NCI-H2196 treated with DMSO at 0.1 percent for 48 hours (cell line): ENCODE data around the gene ZNF33B.
"Not testable (repeated sequence)": the region's sequence is repeated elsewhere in the genome, so short reads cannot be mapped to it uniquely, and the experiment has no call there.

Experiments
- DNase-seq: peaks from one replicate; lab custom pipeline; 2025; ENCODE audit not compliant: unreplicated experiment; lab: John Stamatoyannopoulos, UW

ZNF33B gene

DNA sequence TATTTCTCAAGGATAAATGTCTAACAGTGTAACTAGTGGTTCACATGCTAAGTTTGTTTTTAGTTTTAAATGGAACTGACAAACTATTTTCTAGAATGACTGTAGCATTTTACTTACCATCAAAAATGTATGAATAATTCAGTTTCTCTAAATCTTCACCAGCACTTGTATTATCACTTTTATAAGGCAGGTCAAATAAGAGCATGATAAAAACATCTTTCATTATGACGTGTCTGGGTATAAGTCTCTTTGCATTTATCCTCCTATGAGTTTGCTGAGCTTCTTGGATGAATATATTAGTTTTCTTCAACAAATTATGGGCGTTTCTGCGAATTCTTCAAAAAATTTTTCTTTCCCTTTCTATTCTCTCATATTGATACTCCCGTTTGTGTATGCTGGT, 19.9 kb downstream of the ZNF33B start:
- no peak for DNase-seq

DNA sequence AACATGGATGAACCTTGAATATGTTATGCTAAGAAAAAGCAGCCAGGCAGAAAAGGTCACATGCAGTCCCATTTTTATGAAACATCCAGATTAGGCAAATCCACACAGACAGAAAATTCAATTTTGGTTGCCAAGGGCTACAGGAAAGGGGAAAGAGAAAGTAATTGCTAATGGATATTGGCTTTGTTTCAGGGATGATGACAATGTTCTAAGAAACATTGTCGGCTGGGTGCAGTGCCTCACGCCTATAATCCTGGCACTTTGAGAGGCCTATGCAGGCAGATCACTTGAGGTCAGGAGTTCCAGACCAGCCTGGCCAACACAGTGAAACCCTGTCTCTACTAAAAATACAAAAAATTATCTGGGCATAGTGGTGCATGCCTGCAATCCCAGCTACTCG, 23.0 kb downstream of the ZNF33B start:
- DNase-seq: no peak

DNA sequence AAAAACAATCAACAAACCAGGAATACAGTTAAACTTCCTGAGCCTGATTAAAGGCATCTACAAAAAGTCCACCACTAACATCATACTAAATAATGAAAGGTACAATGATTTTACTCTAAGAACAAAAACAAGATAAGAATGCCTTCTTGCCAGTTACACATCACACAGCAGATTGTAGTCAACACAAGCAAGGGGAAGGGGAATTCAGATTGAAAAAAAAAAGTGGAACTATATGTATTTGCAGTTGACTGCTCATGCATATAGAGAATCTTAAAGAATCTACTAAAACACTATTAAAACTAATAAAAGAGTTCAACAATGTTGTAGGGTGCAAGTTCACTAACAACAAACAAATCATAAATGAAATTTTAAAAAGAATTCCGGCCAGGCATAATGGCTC, 28.5 kb downstream of the ZNF33B start:
- no peak for DNase-seq

DNA sequence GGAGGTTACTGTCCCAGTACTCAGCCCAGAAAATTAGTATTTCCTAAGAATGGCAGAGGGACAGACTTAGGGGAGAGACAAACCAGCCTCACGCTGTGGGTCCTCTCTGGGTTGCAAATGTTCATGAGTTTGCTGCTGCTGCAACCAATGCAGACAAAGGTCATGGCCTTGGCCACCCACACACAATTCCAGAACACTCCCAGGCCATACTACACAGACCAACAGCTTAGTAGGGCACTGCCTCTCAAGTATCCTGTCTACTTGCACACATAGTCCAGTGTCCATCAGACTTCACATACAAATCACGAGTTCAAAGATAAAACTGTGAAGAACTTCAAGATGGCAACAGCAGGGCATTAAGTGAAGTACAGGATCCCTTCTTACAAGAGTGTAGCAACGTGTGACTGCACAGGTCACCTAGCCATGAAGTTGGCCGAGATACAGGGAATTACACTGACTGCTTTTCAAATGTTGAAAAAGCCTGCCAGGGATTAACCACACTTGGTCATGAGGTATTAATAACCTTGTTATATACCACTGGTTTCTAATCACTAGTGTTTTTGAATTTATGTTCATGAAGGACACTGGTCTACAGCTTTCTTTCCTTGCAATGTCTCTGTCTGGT, 40.0 kb downstream of the ZNF33B start:
- no peak for DNase-seq

DNA sequence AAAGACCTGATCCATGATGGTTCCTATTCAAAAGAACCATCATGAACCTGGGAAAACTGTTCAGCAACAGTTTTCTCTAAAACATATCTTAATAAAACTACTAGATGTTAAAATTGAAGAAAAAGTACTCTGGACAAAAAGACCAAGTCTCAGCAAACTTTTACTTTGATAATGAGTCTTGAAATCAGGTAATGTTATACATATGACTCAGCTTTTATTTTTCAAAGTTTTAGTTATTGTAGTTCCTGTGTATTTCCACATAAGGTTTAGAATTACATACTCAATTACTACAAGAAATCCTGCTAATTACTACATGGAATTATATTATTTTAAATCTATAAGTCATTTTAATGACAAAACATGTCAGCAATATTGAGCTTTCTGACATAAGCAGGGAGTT, 42.2 kb downstream of the ZNF33B start:
- no peak for DNase-seq

DNA sequence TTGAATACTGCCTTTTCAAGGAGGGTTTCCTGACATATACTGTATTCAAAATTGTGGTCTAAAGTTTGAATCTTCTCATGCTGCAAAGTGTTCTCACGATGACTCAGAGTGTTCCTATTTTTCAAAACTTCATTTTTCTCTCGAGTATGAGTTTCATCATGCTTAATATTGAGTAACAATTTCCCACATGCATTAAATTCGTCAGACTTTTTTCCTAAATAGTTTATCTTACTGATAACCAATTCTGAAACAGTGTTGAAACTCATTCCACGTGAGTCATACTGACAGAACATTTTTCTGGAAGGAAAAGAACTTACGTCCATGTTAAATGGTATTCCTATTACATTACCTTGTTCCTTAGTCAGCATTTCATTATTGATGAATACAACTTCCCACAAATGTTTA, 44.1 kb downstream of the ZNF33B start:
- DNase-seq: no peak

DNA sequence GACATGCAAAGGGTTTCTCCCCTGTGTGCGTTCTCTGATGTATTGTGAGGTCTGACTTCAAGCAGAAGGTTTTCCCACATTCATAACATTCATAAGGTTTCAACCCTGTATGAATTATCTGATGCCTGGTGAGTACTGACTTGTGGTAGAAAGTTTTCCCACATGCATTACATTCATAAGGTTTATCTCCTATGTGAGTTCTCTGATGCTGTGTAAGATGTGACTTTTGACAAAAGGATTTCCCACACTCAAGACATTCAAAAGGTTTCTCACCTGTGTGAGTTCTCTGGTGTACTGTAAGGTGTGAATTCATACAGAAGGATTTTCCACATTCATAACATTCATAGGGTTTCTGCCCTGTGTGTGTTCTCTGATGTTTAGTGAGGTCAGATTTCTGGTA, 45.1 kb downstream of the ZNF33B start:
- no peak for DNase-seq

DNA sequence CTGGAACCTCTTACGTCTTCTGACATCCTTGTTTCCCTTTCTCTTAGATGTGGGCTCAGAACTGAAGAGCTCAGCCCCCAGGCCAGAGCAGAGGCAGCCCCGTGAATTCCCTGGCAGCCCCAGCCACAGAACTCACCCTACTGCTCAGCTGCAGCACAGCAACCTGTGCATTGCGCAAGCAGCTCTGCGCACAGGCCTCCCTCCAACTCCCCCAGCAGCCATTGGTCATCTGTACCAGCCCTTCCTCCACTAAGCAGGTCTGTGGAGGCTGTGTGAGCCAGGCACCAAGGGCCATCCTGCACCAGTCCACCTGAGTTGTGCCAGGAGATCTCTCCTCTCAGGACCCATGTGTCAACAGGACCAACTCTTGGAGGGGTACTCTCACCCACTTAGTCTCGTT, 54.5 kb downstream of the ZNF33B start:
- DNase-seq: no peak

DNA sequence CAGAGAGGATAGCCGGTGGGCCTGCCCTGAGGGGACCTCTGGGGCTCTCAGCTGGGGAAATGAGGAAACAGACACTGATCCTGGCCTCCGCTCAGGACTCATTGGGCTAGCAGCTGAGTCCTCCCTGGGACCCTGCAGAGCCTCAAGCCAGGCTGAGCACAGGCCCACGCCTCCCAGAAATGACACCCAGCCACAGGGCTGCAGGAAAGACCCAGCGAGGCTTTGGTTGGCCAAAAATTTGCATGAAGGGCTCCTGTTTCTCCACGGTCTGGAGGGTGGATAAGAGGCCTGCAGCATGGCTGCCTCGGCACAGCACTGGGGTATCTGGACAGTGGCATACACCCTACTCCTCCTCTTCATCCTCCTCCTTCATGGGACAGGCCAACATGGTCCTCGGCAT, 60.4 kb downstream of the ZNF33B start:
- DNase-seq: no peak

DNA sequence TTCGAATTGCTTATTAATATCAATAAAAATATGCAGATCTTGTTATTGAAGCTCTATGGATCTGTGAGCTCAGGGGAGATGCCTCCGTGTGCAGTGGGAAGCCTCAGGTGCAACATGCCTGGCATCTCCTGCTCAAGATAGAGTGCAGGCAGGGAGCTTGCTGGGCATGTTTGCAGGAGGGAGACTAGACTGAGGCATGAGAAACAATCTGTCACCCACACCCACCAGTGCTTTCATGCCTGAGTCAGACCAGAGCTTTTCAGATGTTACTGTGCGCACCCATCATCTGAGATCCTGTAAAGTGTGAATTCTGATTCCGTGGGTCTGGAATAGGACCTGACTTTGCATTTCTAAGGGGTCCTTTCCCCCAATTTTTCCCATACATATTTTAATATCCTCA, 62.0 kb downstream of the ZNF33B start:
- no peak for DNase-seq

DNA sequence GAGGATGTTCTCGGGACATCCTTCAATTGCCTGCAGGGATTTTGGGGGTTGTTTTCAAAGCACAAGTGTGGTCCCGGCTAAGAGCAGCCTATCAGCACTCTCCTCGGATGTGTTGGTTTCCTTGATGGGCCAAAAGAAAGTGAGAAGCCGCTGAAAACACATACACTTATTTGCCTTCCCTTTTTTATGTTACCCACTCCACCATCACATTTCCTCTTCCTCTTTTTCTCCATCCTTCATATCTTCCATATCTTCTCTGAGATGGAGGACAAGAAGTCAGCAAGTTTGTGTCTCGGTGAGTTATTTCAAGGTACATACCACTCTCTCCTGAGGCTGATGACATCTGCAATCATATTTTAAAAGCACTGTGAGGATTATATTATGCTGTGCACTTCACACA, 64.0 kb downstream of the ZNF33B start:
- no peak for DNase-seq

DNA sequence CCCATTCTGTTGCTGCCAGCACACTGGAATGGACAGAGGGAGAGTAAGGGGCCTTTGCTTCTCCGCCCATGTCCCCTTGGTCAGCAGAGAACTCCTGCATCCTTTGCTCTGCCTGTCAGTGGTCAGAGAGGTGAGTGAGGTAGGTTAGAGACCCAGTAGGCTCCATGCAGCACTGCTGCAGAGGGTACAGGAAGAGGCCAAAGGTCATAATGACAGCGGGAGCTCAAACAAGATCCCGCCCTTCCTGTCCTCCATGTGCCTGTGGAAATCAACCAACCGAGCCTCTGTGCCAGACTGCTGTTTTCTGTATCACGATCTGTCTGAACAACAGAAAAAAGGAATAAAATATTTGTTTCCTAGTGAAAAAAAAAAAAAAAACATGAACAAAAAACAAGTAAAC, 81.4 kb downstream of the ZNF33B start:
- no peak for DNase-seq

DNA sequence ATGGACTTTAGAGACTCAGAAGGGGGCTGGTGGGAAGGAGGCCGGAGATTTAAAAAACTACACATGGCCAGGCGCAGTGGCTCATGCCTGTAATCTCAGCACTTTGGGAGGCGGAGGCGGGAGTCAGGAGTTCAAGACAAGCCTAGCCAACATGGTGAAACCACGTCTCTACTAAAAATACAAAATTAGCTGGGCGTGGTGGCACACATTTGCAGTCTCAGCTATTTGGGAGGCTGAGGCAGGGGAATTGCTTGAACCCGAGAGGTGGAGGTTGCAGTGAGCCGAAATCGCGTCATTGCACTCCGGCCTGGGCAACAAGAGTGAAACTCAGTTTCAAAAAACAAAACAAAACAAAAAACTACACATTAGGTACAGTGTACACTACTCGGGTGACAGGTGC, 84.8 kb downstream of the ZNF33B start:
- DNase-seq: not testable (repeated sequence)

DNA sequence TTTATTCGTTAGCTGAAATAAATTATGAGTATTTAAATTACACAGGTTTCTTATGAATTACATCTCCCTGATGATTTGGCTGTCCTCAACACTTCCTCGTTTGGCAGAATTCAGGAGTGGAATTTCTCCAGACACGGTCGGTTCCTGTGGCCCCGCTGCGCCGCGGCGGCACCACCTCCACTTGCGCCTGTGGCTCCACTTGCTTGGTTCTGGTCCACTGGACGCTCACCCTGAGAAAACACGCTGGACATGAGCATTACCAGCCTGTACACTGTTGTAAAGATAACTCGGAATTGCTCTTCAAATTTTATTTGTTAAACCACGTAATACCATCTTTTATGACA, 85.3 kb downstream of the ZNF33B start:
- no peak for DNase-seq

DNA sequence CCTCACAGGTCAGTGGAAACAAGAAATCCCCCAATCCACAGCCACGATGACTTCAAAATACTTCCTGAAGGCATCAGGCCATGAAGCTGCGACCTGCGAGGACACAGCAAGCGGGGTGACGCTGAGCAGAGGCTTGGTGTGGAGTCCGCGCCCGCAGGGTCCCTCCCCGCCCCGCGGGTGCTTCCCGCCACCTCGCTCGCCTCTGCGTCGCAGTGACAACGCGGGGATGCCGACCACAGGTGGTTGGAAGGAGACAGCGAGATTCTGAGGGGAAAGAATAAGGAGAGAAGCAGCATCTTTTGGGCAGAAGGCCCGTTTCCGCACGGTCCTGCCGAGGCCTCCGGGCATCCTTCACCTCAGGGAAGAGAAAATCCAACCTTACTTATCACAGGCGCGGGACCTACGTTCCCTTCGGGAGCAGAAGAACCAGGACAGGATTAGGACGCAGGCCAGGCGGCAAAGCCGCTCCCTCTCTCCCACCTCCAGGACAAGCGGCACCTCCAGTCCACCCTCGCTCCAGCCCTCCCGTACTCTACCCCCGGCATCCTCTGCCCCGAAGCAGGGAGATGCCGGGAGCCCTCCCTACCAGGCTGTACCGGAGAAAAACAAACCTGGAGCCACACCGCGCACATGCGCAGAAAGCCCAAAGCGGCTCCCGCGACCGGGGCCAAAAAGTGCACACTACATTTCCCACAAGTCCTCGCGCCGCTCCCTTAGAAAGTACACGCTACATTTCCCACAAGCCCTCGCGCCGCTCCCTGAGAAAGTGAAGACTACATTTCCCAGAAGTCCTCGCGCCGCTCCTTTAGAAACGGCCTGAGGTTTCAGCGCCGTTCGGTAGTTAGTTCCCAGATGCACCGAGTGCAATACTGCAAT, 85.9 kb downstream of the ZNF33B start:
- DNase-seq: peak; percentile 51

DNA sequence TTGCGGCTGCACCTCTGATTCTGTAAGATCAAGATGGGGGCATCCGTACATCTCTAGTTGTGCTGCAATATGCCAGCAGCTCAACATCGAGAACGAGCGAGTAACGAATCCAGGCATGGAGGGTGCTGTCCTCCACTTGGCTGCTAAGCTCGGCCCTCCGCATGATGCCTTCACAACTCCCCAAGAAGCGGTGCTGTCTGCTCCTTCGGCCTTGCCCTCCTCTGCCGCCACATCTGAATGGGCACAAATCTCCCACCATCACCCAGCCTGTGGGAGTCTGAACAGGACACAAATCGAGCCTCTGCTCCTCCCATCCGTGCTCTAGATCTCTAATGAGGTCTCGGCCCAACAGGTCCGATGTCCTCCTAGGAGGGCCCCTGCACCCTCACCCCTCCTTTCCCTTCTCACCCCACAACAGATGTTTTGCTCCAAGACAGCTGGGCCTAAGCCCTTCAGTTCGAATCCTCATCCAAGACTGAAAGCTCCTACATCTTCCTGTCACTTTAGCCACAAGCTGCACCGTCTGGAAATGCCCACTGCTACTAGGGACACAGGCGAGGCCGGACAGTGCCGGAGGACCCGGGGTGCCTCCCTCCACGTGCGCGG, 86.7 kb downstream of the ZNF33B start:
- DNase-seq: no peak

DNA sequence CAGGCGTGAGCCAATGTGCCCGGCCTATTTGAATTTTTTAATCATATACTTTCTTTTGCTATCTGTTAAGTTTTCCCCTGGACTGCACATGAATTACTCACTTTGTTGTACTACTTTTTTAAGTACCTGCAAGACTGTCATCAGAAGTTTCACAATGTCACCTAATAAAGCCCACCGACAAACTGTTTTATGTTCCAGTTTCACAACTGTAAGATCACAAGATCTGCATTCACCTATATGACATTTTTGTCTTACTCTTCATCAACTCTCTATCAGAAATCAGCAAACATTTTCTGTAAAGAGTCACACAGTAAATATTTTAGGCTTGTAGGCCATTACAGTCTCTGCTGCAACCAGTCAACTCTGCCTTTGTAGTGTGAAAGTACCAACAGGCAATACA, 88.5 kb downstream of the ZNF33B start:
- DNase-seq: no peak

DNA sequence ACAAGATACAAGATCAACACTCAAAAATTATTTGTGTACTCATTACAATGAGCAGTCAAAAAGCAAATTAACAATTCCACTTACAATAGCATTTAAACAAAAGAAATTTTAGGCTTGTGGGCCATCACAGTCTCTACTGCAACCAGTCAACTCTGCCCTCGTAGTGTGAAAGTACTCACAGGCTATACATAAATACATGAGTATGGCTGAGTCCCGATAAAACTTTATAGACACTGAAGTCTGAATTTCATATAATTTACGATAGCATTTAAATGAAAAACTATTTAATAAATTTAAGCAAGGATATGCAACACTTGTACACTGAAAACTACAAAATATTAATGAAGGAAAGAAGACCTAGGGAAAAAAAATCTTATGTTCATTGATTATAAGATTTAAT, 90.1 kb downstream of the ZNF33B start:
- no peak for DNase-seq

DNA sequence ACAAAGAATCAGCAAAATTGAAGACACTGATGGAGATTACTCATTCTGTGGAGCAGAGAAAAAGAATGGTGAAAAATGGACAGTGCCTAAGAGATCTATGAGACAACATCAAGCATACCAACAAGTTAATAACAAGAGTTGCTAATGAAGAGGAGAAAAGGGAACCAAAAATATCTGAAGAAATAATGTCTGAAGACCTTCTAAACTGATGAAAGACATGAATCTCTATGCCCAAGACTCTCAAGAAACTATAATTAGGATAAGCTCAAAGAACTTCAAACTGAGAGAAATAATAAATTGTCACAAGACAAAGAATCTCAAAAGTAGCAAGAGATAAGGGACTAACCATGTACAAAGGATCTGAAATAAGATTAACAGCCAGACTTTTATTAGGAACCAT, 93.4 kb downstream of the ZNF33B start:
- DNase-seq: no peak

DNA sequence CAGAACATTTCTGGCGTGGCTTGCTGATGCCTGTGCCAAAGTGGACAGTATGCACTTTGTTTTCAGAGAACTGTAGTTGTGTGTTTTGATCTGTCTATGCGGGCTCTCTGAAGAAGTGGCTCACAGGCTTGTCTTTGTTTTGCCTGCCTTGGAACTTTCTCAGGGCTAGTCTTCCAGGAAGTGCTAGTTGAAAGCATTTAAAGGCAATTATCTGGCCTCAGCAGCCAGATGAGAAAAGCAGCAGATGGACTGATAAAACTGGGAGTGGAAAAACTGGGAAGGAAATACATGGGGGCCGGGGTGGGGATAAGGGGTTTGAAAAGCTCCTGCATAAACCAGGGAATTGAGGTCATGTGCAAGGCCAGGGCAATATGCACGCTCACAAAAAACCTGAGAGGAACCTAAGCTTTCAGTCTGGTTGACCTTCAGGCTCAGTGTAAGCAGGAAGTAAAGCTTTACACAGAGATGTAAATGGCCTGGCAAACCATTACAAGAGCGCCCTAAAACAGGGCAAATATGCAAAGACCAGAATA, 94.5 kb downstream of the ZNF33B start:
- no peak for DNase-seq
